ENCODE results near the gene MPND. TPM values are rescaled to one million over a fixed set of nuclear protein-coding genes. Genes with fewer than 3 reads are reported as not detected.

The MPND gene, protein sequence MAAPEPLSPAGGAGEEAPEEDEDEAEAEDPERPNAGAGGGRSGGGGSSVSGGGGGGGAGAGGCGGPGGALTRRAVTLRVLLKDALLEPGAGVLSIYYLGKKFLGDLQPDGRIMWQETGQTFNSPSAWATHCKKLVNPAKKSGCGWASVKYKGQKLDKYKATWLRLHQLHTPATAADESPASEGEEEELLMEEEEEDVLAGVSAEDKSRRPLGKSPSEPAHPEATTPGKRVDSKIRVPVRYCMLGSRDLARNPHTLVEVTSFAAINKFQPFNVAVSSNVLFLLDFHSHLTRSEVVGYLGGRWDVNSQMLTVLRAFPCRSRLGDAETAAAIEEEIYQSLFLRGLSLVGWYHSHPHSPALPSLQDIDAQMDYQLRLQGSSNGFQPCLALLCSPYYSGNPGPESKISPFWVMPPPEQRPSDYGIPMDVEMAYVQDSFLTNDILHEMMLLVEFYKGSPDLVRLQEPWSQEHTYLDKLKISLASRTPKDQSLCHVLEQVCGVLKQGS
- total RNA-seq = 22.0 TPM

DNA sequence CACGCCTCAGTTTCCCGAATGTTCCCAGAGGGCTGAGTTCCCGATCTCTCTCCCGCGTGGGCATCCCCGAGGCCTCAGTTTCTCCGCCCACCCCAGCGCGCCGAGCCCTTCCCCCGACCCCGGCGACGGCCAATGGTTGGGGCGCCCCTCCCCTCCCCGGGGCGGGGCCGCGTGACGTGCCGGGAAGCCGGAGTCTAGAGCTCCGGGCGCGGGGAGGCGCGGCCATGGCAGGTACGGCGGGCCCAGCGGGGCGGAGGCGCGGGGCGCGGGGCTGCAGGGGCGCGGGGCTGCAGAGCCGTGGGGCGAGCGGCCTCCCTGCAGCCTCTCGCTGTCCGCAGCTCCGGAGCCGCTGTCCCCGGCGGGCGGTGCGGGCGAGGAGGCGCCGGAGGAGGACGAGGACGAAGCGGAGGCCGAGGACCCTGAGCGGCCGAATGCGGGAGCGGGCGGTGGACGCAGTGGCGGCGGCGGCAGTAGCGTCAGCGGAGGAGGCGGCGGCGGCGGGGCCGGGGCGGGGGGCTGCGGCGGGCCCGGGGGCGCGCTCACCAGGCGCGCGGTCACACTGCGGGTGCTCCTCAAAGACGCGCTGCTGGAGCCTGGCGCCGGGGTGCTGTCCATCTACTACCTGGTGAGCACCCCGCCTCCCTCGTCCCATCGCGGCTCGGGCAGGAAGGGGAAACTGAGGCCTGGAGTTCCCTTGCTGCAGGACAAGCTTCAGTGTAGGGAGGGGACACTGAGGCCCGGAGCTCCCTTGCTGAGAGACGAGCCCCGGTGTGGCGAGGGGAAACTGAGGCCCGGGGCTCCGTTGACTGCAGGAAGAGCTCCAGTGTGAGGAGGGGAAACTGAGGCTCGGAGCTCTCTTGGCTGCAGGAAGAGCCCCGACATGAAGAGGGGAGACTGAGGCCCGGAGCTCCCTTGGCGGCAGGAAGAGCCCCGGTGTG lies at the start of gene MPND:
MPND (plus strand) TSS at position 193 of the 938 bp plus-strand sequence; CDS start at position 225, 32 bp downstream.
- peak; percentile 78 for ATAC-seq

DNA sequence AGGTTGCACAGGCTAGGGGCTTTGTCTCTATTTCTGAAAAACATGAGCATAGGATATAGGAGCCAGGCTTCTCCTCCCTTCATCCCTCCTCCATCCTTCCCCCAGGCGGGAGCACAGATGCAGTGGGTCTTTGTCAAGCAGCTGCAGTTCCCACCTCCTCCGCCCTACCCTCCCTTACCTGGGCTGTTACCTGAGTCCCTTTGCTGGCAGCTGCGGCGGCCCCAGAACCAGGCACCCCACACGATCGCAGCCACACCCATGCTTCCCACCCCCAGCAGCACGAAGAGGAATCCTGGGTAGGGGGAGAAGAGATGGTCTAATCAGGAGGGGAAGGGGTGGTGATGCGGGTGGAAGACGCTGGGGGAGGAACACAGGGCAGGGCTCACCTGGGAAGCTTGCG lies 49.0 kb upstream of the MPND start:
- no peak for ATAC-seq

DNA sequence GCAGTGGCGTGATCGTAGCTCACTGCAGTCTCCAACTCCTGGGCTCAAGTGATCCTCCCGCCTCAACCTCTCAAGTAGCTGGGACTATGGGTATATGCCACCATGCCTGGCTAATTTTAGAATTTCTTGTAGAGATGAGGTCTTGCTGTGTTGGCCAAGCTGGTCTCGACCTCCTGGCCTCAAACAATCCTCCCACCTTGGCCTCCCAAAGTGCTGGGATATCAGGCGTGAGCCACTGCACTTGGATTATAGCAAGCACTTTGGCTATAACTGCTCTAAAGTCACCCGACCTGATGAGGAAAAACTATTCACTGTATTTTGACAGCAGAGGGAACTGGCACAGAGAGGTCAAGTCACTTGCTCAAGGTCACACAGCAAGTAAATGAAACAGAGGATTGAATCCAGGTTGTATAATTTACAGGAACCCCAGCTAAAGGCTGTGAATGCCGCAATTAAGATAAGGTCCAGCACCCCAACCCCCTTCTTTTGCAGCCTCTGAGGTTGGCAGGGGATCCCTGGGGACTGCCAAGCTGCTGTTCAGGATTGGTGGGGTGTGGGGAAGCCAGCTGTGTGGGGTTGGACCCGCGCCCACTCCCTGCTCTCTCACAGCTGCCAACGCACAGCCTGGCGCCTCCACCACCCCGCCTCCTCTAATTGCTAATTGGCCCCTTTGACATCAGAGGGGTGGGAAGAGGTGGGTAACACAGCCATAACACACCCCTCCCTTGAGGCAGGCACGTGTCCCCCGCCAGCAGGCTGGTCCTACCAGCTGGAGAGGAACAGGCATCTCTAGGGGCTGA lies 47.2 kb upstream of the MPND start:
- ATAC-seq = no peak

DNA sequence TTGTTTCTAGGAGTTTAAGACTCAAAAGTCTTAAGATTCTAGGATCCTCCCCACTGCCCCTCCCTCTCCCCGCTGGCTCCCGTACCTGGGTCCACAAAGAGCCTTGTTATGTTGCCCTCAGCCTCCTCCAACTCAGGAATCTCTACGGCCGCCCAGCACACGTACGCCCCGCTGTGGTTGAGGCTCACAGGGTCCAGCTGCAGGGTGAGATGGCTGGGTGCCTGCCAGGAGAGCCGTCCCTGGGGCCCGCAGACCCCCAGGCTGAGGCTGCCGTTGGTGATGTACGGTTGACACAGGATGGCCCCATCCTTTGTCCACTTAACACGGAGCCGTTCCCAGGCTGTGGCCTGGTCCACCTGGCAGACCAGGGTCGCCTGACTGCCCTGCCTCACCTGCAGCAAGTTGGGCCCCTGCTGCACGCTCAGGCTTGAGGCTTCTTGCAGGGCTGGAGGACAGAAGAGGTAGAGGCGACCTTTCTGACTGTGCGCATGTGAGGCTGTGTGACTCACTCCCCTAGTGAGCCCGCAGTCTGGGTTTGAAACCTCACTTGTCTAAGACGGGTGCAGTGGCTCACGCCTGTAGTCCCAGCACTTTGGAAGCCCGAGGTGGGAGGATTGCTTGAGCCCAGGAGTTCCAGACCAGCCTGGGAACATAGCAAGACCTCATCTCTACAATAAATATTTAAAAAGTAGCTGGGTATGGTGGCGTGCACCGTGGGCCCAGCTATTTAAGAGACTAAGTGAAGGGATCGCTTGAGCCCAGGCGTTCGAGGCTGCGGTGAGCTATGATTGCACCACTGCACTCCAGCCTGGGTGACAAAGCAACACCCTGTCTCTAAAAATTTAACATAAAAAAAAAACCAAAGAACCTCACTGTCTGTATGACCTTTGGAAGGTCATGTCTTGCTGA lies 45.2 kb upstream of the MPND start:
- ATAC-seq = peak; percentile 28

DNA sequence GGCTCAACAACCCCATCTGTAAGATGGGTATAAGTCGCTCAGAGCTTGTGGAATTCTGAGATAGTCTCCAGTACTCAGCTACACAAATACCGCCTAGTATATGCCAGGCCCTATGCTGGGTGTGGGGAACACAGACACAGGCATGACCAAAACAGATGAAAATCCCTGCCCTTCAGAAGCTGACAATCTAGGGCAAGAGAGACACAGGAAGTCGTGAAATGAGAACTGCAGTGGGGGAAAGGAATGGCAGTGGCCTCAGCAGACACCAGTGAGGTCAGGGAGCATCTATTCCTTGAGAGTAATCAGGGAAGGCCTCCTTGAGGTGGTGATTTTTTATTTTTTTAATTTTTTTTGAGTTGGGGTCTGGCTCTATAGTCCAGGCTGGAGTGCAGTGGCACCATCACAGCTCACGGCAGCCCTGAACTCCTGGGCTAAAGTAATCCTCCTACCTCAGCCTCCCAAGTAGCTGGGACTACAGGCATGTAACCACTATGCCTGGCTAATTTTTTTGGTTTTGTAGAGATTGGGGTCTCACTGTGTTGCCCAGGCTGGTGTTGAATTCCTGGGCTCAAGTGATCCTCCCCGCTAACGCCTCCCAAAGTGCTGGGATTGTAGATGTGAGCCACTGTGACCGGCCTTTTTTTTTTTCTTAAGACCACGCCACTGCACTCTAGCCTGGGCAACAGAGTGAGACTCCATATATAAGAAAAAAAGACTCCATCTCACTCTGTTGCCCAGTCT lies 44.4 kb upstream of the MPND start:
- no peak for ATAC-seq

DNA sequence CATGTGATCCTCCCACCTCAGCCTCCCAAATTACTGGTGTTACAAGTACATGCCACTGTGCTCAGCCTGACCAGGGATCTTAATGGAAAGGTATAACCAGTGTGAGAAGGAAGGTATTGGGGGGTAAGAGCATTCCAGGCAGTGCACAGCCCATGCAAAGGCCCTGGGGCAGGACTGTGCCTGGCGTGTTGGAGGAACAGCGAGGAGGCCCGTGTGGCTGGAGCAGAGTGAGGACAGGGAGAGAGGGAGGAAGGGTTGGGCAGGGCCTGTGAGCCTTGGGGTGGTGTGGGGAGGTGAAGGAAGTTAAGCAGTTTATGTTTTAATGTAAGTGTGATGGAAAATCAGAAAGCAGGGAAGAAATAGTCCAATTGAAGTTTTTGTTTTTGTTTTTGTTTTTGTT lies 42.8 kb upstream of the MPND start:
- no peak for ATAC-seq

DNA sequence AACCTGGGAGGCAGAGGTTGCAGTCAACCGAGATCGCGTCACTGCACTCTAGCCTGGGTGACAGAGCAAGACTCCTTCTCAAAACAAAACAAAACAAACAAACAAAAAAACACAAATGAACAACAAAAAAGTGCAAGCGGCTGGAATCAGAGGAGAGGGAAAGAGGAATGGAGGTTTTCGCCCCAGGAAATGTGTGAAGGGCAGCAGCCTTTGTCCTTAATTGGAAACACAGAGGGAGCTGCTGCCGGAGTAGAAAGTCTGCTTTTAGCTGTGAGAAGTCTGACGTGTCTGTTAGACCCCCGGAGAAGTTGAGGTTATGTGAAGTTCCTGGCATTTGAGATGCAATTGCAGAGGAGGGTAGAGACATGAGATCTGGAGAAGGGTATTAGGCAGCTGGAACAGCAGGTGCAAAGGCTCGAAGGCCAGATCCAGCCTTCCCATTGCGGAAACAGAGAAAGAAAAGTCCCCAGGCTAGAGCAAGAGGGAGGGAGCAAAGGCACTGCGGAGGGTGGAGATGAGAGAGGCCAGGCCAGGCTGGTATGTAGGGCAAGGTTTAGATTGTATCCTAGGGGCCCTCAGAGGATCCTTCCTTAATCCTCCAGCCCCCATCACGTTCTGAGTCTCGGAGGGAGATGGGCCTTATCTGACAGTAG lies 41.6 kb upstream of the MPND start:
- no peak for ATAC-seq

DNA sequence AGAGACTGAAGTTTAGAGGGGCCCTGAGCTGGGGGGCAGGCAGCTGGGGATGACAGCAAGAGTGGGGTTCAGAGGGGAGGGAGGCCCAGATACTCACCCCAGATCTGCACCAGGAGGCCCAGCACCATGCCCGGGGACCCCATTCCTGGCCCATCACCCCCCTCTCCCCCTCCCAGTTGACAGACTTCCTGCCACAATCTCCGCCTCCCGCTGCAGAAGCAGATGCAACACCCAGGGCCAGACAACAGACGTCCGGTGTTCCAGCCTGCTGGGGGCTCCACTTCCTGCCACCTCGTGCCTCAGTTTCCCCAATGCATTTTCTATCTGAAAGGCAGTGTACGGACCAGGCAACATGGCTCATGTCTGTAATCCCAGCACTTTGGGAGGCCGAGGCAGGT lies 41.1 kb upstream of the MPND start, which contains the start of gene TMIGD2:
TMIGD2 (minus strand) TSS at position 147 of the 398 bp plus-strand sequence; CDS start at position 143, 4 bp downstream.
- ATAC-seq = no peak

DNA sequence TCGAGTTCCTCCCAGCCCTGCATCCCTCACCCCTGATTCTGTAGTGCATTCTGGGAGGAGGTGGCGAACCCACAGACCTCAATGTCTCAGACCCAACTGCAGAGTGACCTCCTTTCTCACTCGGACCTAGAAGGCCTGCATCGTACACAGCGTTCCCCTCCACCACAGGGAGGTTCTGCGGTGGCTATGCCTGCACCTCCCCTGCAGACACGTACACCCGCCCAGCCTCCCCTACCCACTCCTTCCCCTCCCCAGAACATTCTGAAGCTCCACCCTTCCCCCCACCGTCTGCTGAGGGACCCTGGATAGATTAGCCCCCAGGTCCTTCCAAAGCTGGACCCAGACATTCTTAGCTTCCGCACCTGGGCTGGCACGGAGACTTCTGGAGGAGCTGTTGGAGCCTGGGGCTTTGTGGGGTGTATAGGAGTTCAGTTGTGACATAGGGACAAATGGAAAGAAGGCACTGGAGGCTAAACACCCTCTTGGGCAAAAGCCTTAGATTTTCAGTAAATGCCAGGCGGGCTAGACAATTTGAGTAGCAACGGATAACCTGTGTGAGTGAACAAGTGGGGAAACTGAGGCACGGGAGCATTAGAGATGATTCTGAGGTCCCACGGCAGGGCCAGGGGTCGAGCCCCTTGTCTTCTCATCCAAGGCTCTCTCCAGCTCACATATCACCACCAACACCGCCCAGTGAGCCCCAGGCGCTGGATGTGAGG lies 39.4 kb upstream of the MPND start:
- ATAC-seq = no peak

DNA sequence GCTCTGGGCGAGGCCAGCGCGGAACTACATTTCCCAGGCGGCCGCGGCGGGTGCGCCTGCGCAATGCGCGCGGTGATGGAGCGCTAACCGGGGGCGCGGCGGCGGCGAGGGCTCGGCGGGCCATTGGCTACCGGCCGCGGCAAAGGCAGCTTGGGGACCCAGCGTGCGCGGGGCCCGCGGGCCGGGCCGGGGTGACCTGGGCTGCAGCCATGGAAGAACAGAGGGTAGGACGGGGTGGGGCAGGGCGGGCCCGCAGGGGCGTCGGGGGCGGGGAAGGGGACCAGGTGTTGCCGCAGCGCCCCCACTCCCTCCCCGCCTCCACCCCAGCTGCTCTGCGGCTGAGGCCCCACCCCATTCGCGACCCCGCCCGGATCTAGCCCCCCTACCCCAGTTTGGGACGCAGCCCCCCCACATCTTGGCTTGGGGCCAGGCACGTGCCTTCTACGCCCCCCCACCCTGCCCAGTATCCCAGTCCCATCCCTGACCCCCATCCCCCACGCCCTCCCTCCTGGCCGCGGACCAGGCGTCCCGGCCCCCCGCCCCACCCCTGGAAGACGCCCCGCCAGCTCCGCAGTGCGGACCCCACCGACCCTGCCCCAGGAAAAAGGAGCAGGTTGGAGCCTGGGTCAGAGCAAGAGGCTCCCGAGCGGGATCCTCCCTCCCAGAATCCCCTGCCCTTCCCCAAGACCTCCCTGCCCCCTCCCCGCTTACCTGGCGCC lies 38.7 kb upstream of the MPND start, which contains the start of gene FSD1:
FSD1 (plus strand) TSS at position 61 of the 719 bp plus-strand sequence; CDS start at position 210, 149 bp downstream.
- no peak for ATAC-seq

DNA sequence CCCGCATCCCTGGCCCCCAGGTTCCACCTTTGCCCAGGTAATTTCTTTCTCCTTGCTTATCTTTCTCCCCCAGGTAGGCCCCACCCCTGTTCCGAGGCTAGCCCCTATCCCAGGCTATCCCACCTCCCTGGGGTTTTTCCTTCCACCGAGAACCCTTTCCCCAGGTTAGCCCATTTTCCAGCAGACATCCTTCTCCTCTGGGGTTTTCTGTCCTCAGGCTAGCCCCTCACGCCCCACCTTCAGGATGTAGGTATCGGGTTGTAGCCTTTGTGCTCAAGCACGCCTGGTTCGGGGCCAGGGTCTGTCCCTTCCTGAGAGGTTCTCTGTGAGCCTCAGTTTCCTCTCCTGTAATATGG lies 38.1 kb upstream of the MPND start:
- no peak for ATAC-seq

DNA sequence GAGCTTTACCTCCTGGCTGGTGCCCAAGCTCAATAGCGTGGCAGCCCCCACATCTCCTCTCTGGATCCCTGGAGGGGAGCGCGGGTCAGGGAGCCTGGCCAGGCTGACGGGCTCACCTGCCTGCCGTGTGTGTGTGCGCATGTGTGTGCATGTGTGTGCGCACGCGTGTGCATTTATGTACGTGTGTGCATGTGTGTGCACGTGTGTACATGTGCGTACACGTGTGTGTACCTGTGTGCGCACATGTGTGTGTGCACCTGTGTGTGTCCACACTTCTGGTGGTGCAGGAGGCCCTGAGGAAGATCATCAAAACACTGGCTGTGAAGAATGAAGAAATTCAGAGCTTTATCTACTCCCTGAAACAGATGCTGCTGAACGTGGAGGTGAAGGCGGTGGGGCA lies 37.7 kb upstream of the MPND start:
- ATAC-seq = peak; percentile 13

DNA sequence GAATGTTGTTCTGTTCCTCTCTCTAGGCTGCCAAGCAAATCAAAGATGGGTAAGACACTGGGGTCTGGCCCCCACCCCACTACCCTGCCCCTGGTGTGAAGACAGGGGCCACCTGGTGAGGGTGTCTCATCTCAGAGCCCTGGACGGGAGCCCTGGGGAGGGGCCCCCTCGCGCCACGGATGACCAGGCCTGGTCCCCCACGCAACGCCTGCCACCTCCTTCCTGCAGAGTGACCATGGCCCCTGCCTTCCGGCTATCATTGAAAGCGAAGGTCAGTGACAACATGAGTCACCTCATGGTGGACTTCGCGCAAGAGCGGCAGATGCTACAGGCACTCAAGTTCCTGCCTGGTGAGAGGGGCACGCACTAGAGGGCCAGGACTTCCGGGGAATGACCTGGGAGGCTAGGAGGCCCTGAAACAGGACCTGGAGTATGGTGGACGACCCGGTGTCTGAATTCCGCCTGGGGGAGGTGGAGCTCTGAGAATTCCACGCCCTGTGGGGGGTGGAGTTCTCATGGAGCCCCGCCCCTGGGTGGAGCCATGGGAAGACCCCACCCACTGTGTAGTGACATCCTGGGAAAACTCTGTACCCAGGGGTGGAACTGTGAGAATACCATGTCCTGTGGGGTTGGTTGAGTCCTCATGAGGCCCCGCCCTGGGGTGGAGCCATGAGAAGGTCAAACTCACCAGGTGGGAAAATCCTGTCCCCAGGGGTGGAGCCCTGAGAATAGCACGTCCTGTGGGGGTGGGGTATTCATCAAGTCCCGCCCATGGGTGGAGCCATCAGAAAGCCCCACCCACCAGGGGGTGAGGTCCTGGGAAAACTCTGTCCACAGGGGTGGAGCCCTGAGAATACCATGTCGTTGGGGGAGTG lies 32.9 kb upstream of the MPND start:
- ATAC-seq = peak; percentile 49

DNA sequence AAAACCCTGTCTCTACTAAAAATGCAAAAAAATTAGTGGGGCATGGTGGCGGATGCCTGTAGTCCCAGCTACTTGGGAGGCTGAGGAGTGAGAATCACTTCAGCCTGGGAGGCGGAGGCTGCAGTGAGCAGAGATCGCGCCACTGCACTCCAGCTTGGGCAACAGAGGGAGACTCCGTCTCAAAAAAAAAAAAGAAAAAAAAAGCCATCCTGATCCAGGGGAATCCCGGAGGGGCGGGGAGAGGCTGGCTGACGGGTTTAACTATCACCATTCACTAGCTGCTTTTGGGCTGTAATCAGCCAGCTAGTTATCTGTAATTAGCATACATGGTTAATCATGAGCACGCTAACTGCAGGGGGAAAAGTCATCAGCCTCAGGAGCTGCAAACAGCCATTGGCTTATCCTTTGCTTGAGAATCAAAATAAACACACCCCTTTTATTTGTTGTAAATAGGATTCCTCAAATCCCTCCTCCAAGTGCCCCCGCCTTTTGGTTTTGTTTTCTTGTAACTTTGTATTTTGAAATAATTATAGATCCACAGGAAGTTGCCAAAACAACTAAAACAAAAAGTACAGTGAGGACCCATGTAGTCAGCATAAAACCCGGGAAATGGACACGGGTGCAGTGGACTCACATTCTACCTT lies 29.4 kb upstream of the MPND start:
- ATAC-seq = no peak

DNA sequence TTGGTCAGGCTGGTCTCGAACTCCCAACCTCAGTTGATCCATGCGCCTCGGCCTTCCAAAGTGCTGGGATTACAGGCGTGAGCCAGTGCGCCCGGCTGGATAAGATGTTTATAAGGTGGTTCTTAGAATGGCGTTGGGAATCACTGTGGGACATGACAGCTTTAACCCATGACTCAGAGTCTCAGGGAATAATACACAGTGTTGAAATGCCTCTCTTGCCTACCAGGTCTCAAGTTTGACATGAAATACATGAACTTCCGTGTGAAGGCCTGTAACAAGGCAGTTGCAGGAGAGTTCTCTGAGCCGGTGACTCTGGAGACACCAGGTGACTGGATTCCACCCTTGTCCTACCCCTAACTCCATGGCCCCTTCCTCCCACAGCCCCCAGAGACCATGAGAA lies 26.4 kb upstream of the MPND start:
- ATAC-seq = peak; percentile 72

DNA sequence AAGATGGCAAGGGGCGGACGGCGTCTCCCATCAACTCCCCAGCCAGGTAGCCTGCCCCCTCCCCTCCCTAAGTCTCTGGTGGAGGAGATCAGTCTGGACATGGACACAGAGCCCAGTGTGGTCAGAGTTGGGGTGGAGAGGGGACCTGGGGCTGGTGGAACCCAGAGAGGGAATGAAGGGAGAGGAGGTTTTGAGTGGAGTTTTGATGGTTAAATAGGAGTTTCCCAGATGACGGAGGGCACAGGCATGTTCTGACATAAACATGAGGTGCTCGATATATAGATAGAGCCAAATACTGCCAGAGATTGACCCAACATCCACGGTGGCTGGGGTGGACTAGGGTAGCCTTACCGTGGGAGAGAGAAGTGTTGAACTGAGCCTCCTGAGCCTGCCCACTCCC lies 24.9 kb upstream of the MPND start:
- no peak for ATAC-seq

All from esophagus mucosa (tissue), 1 donor.